HUES48 (cell line): ENCODE data around the gene KRTAP27-1.

ENCODE experiments used
- H3K27ac ChIP-seq: one replicate; pipeline ENCODE4 v1.7.0; 2013; ENCODE audit warnings: low read depth, low read length, inconsistent platforms
- H3K27me3 ChIP-seq: 2 replicates; pipeline ENCODE4 v1.6.1; 2013; ENCODE audit warnings: mild to moderate bottlenecking, low read length; ENCODE audit not compliant: control insufficient read depth, insufficient read depth
- H3K36me3 ChIP-seq: 2 replicates; pipeline ENCODE4 v1.6.1; 2013; ENCODE audit warnings: low read length; ENCODE audit not compliant: control insufficient read depth, insufficient read depth
- H3K4me1 ChIP-seq: 2 replicates; pipeline ENCODE4 v1.6.1; 2013; ENCODE audit warnings: mild to moderate bottlenecking, low read length; ENCODE audit not compliant: control insufficient read depth, insufficient read depth
- H3K4me3 ChIP-seq: 2 replicates; pipeline ENCODE4 v1.5.1; 2013; ENCODE audit warnings: mild to moderate bottlenecking, low read depth, low read length
- H3K9ac ChIP-seq: 2 replicates; pipeline ENCODE4 v1.6.1; 2013; ENCODE audit warnings: mild to moderate bottlenecking, low read depth, low read length, moderate library complexity
- H3K9me3 ChIP-seq: 2 replicates; pipeline ENCODE4 v1.6.1; 2013; ENCODE audit warnings: low read length; ENCODE audit not compliant: control insufficient read depth, insufficient read depth

Gene KRTAP27-1

GRCh38 chr21:30337276-30337744 lies at the start of gene KRTAP27-1:
KRTAP27-1 (minus strand) TSS chr21:30337694; CDS start chr21:30337668, 26 bp downstream.
- H3K9ac ChIP-seq: no peak within 1 kb of the TSS
- no peak within 1 kb of the TSS for H3K27ac ChIP-seq
- no peaks in the 10 kb centered on the region for H3K9me3 ChIP-seq
- H3K36me3 ChIP-seq: no peaks in the 10 kb centered on the region
- H3K27me3 ChIP-seq: no peaks in the 10 kb centered on the region
- no peak within 1 kb of the TSS for H3K4me3 ChIP-seq
- no peaks in the 10 kb centered on the region for H3K4me1 ChIP-seq

- Histone ChIP-seq H3K4me3 (no peak overlapping the region), H3K27me3 (no peaks in the 10 kb centered on the region), H3K27ac (no peak overlapping the region), H3K36me3 (no peaks in the 10 kb centered on the region), H3K4me1 (no peaks in the 10 kb centered on the region), H3K9ac (no peak overlapping the region), H3K9me3 (no peaks in the 10 kb centered on the region)
Observed at GRCh38 chr21:30382201-30382600, 44.7 kb upstream of the KRTAP27-1 start.

GRCh38 chr21:30372139-30372770 lies 34.8 kb upstream of the KRTAP27-1 start, which contains the start of gene KRTAP13-2:
KRTAP13-2 (minus strand) TSS chr21:30372271; CDS start chr21:30372213, 58 bp downstream.
- Histone ChIP-seq H3K4me1 (no peaks in the 10 kb centered on the region), H3K9ac (no peak within 1 kb of the TSS), H3K36me3 (no peaks in the 10 kb centered on the region), H3K27ac (no peak within 1 kb of the TSS), H3K4me3 (no peak within 1 kb of the TSS), H3K27me3 (no peaks in the 10 kb centered on the region), H3K9me3 (no peaks in the 10 kb centered on the region)

- Histone ChIP-seq H3K4me3 (no peak overlapping the region), H3K9me3 (no peaks in the 10 kb centered on the region), H3K27me3 (no peaks in the 10 kb centered on the region), H3K36me3 (no peaks in the 10 kb centered on the region), H3K27ac (no peak overlapping the region), H3K4me1 (no peaks in the 10 kb centered on the region), H3K9ac (no peak overlapping the region)
Observed at GRCh38 chr21:30355906-30356305, 18.4 kb upstream of the KRTAP27-1 start.

- Histone ChIP-seq H3K27me3 (no peaks in the 10 kb centered on the region), H3K36me3 (no peaks in the 10 kb centered on the region), H3K9me3 (no peaks in the 10 kb centered on the region), H3K4me3 (no peak overlapping the region), H3K9ac (no peak overlapping the region), H3K4me1 (peaks cover 9% of the 10 kb centered on the region), H3K27ac (no peak overlapping the region)
Observed at GRCh38 chr21:30354308-30355005, 17.0 kb upstream of the KRTAP27-1 start.

- H3K9me3 ChIP-seq: no peaks in the 10 kb centered on the region
- H3K4me1 ChIP-seq: peaks cover 12% of the 10 kb centered on the region
- no peaks in the 10 kb centered on the region for H3K36me3 ChIP-seq
- H3K27me3 ChIP-seq: no peaks in the 10 kb centered on the region
- no peak overlapping the region for H3K4me3 ChIP-seq
- no peak overlapping the region for H3K27ac ChIP-seq
- H3K9ac ChIP-seq: no peak overlapping the region
Observed at GRCh38 chr21:30351534-30351933, 14.0 kb upstream of the KRTAP27-1 start.

- no peaks in the 10 kb centered on the region for H3K27me3 ChIP-seq
- no peaks in the 10 kb centered on the region for H3K36me3 ChIP-seq
- H3K9me3 ChIP-seq: no peaks in the 10 kb centered on the region
- peak overlapping the region; percentile 5 for H3K27ac ChIP-seq
- no peak overlapping the region for H3K4me3 ChIP-seq
- peaks cover 12% of the 10 kb centered on the region for H3K4me1 ChIP-seq
- H3K9ac ChIP-seq: no peak overlapping the region
Observed at GRCh38 chr21:30349572-30349971, 12.1 kb upstream of the KRTAP27-1 start.

GRCh38 chr21:30348506-30348905 lies 11.0 kb upstream of the KRTAP27-1 start, which contains the start of gene KRTAP23-1:
KRTAP23-1 (minus strand) TSS chr21:30348606; CDS start chr21:30348606, 0 bp downstream.
- peaks cover 12% of the 10 kb centered on the region for H3K4me1 ChIP-seq
- no peaks in the 10 kb centered on the region for H3K36me3 ChIP-seq
- H3K4me3 ChIP-seq: no peak within 1 kb of the TSS
- H3K9me3 ChIP-seq: no peaks in the 10 kb centered on the region
- H3K9ac ChIP-seq: no peak within 1 kb of the TSS
- H3K27me3 ChIP-seq: no peaks in the 10 kb centered on the region
- peak within 1 kb of the TSS; percentile 5 for H3K27ac ChIP-seq

GRCh38 chr21:30345014-30345413 lies 7.5 kb upstream of the KRTAP27-1 start:
- Histone ChIP-seq H3K36me3 (no peaks in the 10 kb centered on the region), H3K4me3 (no peak overlapping the region), H3K27ac (no peak overlapping the region), H3K9me3 (no peaks in the 10 kb centered on the region), H3K9ac (no peak overlapping the region), H3K4me1 (peaks cover 9% of the 10 kb centered on the region), H3K27me3 (no peaks in the 10 kb centered on the region)

- Histone ChIP-seq H3K27ac (no peak overlapping the region), H3K27me3 (no peaks in the 10 kb centered on the region), H3K4me3 (no peak overlapping the region), H3K9ac (no peak overlapping the region), H3K9me3 (no peaks in the 10 kb centered on the region), H3K36me3 (no peaks in the 10 kb centered on the region), H3K4me1 (no peaks in the 10 kb centered on the region)
Observed at GRCh38 chr21:30340714-30341573, 3.5 kb upstream of the KRTAP27-1 start.
